Stimulated activated CD4-positive, alpha-beta T cell treated with anti-CD3 and anti-CD28 coated beads, TNF-alpha, amount 100 ng/mL, for 1 hour (primary cell): Measurements from ENCODE around the gene TALDO1.

Experiments
- DNase-seq, 3 donors: peaks; one replicate each; pipeline ENCODE4 v3.0.0-alpha.2; 2020; ENCODE audit warnings: low read depth in 3 of 3, low spot score in 1 of 3

TALDO1 gene

DNA sequence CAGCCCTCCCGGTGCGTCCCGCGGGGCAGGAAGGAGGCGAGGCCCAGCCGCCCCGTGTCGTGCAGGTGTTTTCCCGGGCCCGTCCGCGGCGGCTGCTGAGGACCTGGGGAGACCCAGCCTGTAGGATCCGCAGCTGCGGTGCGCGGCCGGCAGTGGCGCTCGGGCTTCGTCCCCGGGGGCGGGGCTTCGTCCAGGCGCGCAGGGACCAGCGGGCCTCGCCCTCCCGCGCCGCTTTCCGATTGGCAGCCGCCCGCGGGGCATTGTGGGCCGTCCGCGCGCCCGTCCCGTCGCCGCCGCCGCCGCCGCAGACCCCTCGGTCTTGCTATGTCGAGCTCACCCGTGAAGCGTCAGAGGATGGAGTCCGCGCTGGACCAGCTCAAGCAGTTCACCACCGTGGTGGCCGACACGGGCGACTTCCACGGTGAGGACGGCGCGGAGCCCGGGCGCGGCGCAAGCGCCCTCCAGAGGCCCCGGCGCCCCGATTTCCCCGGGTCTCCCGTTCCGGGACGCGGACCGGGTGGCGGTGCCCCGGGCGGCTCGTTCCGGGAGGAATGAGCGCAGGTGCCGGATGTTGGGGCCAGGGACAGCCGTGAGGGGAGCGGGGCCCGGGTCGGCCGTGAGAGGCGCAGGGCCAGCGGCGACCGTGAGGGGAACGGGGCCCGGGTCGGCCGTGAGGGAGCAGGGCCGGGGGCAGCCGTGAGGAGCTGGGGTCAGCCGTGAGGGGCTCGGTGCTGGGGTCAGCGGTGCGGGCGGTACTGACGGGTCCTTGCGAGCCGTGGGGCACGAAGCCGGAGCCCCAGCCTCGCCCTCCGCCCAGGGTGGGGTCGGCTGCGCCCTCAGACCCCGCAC is at the start of gene TALDO1:
Gene TALDO1 (plus strand): TSS at position 307 of the 849 bp plus-strand sequence. CDS start 18 bp downstream, at position 325.
- DNase-seq = peak; percentile 49 to 71 (median 53)

DNA sequence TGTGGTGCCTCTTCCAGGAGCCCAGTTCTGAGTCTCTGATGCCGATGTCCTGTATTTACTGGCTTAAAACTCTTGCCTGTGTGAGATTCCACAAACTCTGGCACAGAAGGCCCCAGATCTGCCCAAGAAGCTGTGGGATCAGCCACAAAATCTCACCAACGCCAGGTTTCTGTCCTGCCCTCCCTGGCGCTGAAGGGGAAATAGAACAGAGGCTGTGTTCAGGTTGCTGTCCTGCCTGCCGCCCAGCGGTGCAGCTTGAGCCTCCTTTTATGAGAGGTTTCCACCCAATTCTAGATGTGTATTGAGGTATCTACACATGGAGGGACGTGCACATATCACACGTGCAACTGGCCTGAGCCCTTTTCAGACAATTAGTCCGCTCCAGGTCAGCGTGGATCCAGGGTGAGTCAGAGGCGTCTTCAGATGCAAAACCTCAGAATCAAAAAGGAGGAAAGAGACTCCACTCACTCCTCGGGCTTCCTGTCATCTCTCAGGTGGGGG is 49.4 kb upstream of the TALDO1 start:
- no peak for DNase-seq

DNA sequence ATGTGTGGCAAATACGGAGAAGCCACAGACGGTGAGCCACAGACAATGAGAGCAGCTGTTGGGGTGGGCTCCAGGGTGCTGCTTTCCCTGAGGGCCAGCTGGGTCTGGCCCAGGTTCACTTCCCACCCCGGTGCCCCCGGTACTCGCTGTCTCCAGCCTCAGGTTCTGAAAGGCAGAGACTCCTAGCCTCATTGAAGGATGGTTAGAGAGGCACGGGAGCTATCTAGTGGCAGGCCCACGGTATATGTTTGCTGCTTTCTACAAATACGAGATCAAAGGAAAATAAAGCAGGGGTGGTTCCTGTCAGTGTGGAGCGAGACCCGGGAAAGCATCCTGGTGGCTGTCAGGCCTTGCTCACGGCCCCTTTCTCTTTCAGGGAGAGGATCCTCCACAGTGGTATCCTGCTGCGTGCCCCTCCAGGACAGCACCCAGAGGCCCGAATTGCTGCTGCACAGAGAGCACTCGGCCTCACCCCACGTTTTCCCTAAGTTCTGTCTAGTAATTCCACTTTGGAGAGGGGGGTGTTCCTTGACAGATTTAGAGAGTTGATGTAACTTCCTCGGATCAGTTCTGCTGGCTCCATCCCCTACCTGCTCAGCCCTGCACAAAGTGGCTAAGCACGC is 48.7 kb upstream of the TALDO1 start:
- no peak for DNase-seq

DNA sequence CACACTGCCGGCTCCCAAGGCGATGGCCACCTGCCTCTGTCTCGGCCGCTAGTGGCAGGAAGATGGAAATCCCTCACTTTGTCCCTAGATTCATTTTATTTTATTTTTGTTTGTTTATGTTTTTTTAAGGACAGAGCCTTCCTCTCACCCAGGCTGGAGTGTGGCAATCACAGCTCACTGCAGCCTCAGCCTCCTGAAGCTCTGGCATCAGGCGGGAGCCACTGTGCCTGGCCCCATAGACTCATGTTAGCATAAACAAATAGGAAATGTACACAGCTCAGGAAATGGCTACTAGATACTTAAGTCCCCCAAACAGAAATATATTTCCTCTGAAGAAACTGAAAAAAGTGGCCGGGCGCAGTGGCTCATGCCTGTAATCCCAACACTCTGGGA is 48.2 kb upstream of the TALDO1 start:
- no peak for DNase-seq

DNA sequence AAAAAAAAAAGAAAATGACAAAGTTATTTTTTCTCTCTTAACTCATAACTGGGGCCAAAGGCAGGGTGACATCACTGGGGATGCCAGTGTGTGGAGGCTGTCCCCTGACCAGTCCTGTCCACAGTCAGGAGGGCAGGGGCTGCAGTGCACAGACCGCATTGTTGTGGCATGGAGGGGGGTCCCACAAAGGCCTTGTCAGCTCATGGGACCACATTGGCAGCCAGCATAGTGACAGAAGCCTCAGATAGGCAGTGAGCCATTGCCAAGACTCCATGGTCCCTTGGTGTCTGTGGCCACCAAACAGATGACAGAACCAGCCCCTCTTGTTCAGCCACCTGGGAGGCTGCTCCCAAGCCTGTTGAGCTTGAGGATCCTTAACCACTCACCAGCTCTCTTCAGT is 47.5 kb upstream of the TALDO1 start:
- DNase-seq = no peak

DNA sequence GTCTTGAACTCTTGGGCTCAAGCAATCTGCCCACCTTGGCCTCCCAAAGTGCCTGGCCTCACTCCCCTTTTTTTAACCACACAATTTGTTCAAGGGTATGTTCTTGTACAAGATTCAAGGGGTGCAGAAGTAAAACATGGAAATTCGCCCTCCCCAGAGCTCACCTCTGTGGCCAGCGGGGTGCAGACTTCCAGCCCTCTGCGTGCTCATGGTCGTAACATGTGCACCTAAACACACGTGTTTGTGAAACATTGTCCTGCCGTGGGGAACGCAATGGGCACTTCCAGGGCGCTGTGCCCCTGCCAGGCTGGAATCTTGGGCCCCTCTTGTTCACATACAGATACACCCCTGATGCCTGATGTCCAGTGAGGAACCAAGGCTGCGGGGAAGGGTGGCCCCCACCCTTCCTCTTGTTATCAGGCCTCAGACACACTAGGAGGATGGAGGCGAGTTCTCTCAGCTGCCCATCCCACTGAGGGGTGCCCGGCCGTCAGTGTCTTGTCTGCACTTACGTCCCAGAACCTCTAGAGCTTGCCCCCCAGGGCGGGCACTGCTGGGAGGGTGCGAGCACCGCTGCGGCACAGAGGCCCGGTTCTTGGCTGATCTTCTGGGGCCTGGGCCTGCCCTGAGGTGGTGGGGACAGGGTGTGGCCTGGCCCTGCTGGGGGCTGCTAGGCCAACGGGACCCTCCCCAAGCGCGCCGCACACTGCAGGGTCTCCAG is 45.4 kb upstream of the TALDO1 start:
- no peak for DNase-seq

DNA sequence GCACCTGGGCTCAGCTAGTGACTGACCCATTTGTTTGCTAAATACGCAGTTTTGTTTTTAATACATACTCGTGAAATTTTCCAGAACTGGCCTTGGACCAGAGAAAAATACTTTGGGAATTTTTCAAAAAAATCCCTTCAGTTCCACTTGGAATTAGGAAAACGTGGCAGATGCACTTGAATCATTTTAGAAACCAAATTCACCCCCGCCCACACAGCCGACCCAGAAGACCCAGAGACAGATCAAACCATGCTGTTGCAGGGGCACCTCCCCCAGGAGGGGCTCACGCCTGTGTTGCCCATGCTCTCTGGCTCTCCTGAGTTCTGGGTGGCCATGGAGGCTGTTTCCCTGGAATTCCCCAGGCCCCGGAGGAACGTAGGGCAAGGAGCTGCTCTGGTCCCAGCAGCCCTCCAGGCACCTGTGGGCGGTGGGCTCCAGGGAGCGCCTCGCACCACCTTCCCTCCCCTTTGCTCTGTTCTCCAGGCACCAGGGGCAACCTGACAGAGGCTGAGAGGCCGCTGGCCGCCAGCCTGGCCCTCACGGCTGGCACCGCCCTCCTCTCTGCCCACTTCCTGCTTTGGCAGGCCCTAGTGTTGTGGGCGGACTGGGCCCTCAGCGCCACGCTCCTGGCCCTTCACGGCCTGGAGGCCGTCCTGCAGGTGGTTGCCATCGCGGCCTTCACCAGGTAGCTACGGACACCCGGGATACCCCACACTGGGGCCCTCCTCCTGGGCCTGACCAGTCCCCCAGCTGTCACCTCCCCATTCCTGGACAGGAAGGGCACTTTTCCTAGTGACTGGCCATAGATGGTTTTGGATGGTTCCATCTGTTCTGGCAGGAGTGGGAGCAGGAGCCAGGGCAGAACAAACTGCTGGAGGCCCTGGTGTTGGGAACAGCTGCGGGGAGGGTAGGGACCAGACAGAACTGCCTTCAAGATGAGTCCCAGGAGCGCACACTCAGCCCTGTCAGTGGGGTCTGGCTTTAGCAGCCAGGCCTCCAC is 44.5 kb upstream of the TALDO1 start:
- no peak for DNase-seq

DNA sequence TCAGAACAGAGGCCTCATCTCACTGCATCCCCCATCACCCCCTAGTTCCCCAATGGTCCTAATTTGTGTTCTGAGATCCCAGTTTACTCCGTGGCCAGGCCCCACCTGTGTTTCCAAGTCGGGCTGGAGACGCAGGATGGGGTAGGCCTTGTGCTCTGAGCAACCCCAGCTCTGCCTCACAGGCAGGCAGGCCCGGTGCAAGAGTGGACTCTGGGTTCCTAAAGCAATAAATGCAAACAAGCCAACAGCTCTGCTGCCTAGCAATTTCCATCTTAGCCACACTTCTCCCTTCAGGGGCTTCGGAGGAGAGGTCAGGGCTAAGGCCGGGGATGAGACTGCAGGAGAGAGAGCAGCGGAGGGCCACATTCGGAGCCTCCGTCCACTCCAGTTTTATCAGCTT is 43.8 kb upstream of the TALDO1 start:
- no peak for DNase-seq

DNA sequence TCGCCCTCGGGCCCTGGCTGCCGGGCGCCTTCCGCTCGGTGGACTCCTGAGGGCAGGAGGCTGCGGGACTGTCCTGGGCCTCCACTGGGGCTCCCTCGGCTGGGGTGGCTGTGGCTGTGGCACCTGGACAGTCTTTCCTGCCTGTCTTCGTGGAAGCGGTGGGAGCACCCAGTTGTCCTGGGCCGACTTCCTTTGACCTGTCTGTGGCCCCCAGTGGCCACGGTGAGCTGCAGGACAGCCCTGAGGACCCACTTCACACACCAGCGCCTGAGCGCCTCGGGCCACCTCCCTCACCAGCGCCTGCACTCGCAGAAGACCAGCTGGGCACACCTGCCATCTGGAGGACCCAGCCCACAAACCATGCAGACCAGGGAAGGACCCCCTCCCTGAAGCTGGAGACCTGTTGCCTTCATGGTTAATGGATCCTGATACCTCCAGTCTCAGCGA is 43.0 kb upstream of the TALDO1 start:
- no peak for DNase-seq

DNA sequence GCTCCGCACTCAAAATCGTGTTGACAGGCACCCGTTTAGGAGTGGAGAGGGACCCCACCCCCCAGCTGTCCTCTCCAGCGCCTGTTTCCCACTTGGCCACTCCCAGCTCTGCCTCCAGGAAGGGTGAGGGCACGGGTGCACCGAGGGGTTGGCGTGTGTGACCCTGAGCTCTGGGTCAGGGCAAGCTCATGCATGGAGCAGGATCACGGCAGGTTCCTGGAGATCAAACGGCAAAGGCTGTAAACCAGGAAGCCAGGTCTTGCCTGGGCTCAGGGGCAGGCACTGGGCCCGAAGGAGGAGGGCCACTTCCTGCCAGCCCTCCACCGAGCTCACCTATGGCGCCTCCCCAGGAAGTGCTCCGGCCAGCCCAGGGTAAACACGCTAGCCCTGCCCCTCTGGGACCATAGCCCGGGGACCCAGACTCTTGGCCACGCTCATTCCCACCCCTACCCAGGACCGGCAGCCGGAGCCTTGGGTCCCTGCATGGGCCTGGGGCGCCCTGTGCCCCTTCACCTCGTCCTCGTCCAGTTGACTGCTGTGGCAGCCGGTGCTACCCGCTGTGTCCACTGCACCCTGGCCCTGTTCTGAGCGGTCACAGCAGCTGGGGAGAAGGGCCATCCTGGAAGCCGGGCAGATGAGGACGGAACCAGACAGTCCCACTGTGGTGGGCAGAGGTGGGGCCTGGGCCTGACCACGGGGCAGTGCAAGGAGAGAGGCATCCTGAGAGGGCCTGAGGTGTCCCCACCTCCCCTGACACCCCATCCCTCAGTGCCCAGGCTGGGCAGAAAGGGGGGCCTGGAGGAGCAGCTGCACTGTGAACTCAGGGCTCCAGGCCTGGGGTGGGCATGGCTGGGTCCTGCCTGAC is 42.3 kb upstream of the TALDO1 start:
- no peak for DNase-seq

DNA sequence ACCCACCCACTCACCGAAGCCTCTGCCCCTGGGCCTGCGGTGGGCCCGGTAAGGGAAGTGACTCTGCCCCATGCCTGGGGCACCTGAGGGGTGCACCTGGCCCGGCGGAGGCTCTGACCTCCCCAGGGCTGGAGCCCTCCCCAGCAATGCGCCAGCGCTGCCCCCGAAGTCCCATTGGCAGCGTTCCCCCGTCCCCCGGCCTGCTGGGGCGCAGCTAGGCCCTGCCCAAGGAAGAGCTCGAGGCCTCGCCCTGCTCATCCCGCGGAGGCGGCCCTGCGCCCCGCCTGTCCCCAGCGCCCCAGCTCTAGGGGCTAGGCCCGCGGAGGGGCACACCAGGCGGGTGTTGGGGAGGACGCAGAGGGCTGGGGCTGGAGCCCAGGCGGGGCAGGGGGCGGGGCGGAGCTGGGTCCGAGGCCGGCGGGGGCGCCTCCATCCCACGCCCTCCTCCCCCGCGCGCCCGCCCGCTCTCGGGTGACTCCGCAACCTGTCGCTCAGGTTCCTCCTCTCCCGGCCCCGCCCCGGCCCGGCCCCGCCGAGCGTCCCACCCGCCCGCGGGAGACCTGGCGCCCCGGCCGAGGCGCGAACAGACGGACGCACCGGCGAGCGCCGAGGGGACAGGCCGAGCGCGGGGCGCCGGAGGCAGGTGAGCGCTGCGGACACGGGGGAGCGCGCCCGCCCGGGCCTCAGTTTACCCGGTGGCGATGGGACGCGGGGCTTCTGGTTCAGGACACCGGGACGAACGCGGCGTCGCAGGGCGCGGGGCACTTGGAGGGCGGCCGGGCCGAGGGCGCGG is 41.4 kb upstream of the TALDO1 start, which contains the start of gene EPS8L2:
Gene EPS8L2 (plus strand): TSS at position 586 of the 793 bp plus-strand sequence. CDS start 3,177 bp downstream, outside the sequence.
- no peak for DNase-seq

DNA sequence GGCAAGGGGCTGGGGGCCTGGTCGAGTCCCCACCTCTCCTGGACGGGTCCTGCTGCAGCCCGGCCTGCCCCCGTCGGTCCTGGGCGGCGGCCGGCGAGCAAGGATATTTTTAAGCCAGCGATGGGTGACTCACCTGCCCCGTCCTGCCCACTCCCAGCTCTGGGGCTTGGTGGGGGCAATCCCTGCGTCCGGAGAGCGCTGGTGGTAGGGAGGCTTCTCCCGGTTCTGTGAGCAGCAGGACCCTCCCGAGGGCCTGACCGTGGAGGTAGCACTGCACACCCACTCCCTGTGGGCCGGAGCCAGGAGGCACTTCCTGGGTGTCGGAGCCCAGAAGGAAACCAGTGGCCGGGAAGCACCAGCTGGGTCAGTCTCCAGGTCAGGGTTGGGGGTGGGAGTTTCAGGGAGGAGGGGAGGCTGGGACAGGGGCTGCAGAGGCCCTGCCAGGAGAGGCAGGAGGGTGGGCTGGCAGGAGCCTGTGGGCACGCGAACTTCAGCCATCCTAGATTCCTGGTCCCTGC is 40.8 kb upstream of the TALDO1 start:
- DNase-seq = no peak

DNA sequence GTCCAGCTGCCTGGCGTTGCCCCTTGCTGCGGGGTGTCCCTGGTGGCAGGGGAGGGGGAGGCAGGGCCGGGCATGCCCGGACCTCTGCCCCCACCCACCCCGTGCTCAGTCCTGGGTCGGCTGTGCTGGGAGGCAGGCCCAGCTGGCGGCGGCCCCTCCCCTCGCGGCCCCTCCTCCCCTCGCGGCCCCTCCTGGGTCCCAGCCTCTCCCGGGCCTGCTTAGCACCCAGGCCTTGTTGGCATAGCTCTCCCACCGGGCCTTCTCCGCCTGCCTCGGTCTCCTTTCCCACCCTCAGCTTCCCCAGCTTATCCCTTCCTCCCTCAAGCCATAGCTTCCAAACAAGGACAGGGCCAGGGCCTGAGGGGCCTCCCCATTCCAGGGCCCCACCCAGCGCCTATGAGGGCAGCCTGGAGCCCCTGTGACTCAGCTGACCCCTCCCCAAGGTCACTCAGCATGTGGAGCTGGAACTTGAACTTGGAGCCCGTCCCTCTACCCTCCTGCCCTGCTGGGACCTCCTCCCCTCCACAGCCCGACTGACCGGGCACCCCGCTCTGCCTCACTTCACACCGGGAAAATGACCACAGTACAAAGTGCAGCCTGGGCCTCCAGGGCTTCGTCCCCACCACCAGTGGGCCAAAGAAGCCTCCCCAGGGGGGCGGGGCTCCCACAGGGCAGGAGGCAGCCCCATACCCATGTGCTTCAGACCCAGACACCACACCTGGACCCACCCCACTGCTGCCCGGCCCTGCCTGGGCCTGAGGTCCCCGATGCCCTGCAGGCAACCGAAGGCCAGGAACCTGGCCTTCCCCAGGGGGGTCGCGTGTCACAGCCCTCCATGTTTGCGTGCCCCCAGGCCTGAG is 40.1 kb upstream of the TALDO1 start:
- no peak for DNase-seq

DNA sequence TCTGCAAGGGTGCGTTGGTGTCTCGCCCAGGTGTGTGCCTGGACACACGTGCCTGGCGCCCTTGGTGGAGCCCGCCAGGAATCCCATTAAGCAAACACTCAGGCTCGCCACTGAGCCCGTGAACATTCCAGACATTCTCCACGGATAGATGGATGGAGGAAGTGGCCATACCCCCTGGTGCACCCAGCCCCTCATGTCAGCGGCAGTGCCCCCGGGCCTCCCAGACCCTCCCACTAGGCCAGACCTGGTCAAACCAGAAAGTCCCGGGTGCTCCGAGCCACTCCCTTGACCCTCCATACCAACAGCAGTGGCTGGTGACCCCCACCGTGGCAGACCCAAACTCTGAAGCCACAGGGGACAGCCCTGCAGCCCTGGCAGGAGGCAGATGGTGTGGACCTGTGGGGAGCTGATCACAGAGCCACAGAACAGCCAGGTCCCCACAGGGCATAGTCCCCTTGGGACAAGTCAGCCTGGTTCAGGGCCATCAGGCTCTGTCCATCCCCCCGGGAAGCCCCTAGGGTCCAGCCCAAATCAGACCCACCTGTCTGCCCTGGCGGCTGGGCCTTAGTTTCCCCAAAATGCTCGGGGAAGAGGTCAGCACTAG is 39.3 kb upstream of the TALDO1 start:
- no peak for DNase-seq

DNA sequence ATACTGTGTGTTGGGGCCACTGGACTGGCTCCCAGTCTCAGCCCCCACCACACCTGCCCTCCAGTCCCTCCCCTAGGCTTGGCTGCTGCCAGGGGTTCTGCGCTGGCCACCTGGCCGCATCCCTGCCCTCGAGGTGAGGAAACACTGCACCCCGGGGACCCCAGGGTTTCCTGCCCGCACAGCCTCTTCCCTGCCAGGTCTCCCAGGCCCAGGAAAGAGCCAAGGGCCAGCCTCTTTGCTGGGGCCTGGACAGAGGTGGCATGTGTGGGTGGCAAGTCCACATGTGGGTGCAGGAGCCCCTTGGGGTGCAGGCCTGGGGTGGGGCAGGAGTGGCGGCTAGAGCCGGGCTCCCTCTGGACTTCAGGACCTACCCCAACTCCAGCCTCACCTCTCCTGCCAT is 38.8 kb upstream of the TALDO1 start:
- DNase-seq = no peak

DNA sequence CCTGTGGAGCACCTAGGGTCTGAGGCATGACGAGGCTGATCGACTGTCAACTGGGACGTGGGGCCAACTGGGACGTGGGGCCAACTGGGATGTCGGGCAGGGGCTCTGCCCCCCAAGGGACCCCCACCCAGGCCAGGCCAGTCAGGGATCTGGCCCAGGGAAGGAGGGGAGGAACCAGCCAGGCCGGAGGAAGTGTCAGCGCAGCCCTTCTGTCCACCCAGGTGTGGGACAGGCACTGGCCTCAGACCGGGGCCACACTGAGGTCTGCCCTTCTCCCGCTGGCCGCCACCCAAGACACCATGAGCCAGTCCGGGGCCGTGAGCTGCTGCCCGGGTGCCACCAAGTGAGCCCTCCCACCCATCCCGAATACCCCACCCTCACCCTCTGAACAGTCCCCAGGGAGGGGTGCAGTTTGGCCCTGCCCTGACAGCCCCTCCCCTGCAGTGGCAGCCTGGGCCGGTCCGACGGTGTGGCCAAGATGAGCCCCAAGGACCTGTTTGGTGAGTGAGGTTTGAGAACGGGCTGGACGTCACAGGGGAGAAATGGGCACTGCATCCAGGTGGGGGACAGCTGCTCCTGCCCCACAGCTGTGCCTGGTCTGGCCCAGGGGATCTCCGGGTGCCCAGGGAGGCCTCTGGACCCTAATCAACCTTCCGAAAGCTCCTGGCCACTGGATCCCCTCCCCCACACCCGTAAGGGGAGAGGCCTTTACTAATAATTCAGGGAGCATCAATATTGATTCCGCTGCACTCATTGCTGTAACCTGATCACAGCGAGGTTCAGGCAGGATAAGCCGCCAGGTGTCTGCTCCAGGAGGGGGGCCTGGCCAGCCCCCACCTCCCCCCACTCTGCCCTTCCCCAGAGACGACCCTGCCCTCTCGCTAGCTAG is 37.9 kb upstream of the TALDO1 start:
- DNase-seq = no peak
